IMR-90 (cell line): Measurements from ENCODE around the gene HNRNPLL. TPM values are rescaled to one million over a fixed set of nuclear protein-coding genes. Genes with fewer than 3 reads are reported as not detected.

Source experiments
- ATAC-seq: fragments of 200-7000 bp; cut with Tn5 transposase; 2 replicates; pipeline ENCODE4 v1.9.1; 2020; ENCODE audit warnings: low read depth, mild to moderate bottlenecking, moderate library complexity
- BruUV-seq: library from RNA; stranded (reverse); fragments of 400-500 nt; replicated peaks from 2 replicates; lab custom pipeline; 2021; lab: Mats Ljungman, UMichigan
- CTCF ChIA-PET: fragments of 300-600 bp; formaldehyde crosslinking; extraction: SDS; loops from one replicate; lab custom pipeline; 2021; ENCODE audit warnings: antibody characterized with exemption; lab: Yijun Ruan, JAX
- POLR2A ChIA-PET: fragments of 300-600 bp; sonication (Branson Sonifier 250); formaldehyde crosslinking; loops from one replicate; lab custom pipeline; 2022; ENCODE audit warnings: antibody characterized with exemption; ENCODE audit not compliant: unreplicated experiment; lab: Charles Lee
- DNase-seq: peaks from one replicate; pipeline ENCODE4 v3.0.0; 2013
- H2AFZ ChIP-seq: replicated peaks from 2 replicates; pipeline ENCODE3; 2013; ENCODE audit warnings: low read length, mild to moderate bottlenecking; ENCODE audit not compliant: poor library complexity
- H2AK5ac ChIP-seq: 2 replicates; pipeline ENCODE4 v1.6.1; 2013; ENCODE audit warnings: low read depth, low read length, inconsistent platforms
- H2AK9ac ChIP-seq: replicated peaks from 2 replicates; pipeline ENCODE3; 2013; ENCODE audit warnings: mild to moderate bottlenecking, low read depth, low read length, moderate library complexity; ENCODE audit not compliant: poor library complexity
- H2BK120ac ChIP-seq: 2 replicates; pipeline ENCODE4 v1.6.1; 2013; ENCODE audit warnings: low read depth, low read length, inconsistent platforms
- H2BK15ac ChIP-seq: 3 replicates; pipeline ENCODE4 v1.6.1; 2013; ENCODE audit warnings: low read depth, low read length, inconsistent platforms
- H2BK20ac ChIP-seq: 2 replicates; pipeline ENCODE4 v1.6.1; 2013; ENCODE audit warnings: low read depth, mild to moderate bottlenecking, inconsistent platforms, low read length, moderate library complexity
- H2BK5ac ChIP-seq: 2 replicates; pipeline ENCODE4 v1.6.1; 2013; ENCODE audit warnings: mild to moderate bottlenecking, low read depth, low read length, inconsistent platforms; ENCODE audit not compliant: poor library complexity, severe bottlenecking
- H3K14ac ChIP-seq: replicated peaks from 2 replicates; pipeline ENCODE4 v1.6.1; 2013; ENCODE audit warnings: low read depth, low read length, inconsistent platforms
- H3K18ac ChIP-seq: 2 replicates; pipeline ENCODE4 v1.6.1; 2013; ENCODE audit warnings: low read depth, low read length, control low read depth
- H3K23ac ChIP-seq: 2 replicates; pipeline ENCODE4 v1.6.1; 2013; ENCODE audit warnings: low read depth, low read length, inconsistent platforms
- H3K27ac ChIP-seq: 2 replicates; pipeline ENCODE4 v1.5.1; 2013; ENCODE audit warnings: mild to moderate bottlenecking, control low read depth, low read length; ENCODE audit not compliant: insufficient read depth
- H3K27me3 ChIP-seq: 2 replicates; pipeline ENCODE4 v1.6.1; 2013; ENCODE audit warnings: low read length; ENCODE audit not compliant: control insufficient read depth, insufficient read depth
- H3K36me3 ChIP-seq: 2 replicates; pipeline ENCODE4 v1.6.1; 2013; ENCODE audit warnings: low read length, mixed read lengths; ENCODE audit not compliant: control insufficient read depth, insufficient read depth
- H3K4ac ChIP-seq: 2 replicates; pipeline ENCODE4 v1.6.1; 2013; ENCODE audit warnings: low read depth, low read length, inconsistent platforms
- H3K4me1 ChIP-seq: 2 replicates; pipeline ENCODE4 v1.6.1; 2013; ENCODE audit warnings: low read length, mixed read lengths; ENCODE audit not compliant: control insufficient read depth, insufficient read depth
- H3K4me2 ChIP-seq: 2 replicates; pipeline ENCODE4 v1.6.1; 2013; ENCODE audit warnings: low read depth, mild to moderate bottlenecking, control low read depth, low read length, moderate library complexity
- H3K4me3 ChIP-seq: 2 replicates; pipeline ENCODE4 v1.5.1; 2013; ENCODE audit warnings: low read depth, mild to moderate bottlenecking, control low read depth, low read length, moderate library complexity; ENCODE audit not compliant: insufficient read depth
- H3K56ac ChIP-seq: 2 replicates; pipeline ENCODE4 v1.6.1; 2013; ENCODE audit warnings: low read length, inconsistent platforms; ENCODE audit not compliant: insufficient read depth; ENCODE audit errors: extremely low read depth
- H3K79me1 ChIP-seq, 2 experiments: 2 replicates each; pipeline ENCODE4 v1.6.1; 2013; ENCODE audit warnings: low read length in 2 of 2, inconsistent platforms in 1 of 2, low read depth in 1 of 2
- H3K9ac ChIP-seq: 2 replicates; pipeline ENCODE4 v1.6.1; 2013; ENCODE audit warnings: low read depth, low read length, control low read depth
- H3K9me1 ChIP-seq: 2 replicates; pipeline ENCODE4 v1.6.1; 2013; ENCODE audit warnings: low read length, inconsistent platforms; ENCODE audit not compliant: insufficient read depth
- H3K9me3 ChIP-seq: 2 replicates; pipeline ENCODE4 v1.6.1; 2013; ENCODE audit warnings: low read length; ENCODE audit not compliant: control insufficient read depth, insufficient read depth
- H4K20me1 ChIP-seq: 2 replicates; pipeline ENCODE4 v1.6.1; 2013; ENCODE audit warnings: low read length, inconsistent platforms; ENCODE audit not compliant: insufficient read depth
- H4K5ac ChIP-seq: 2 replicates; pipeline ENCODE4 v1.6.1; 2013; ENCODE audit warnings: mild to moderate bottlenecking, low read depth, low read length, control low read depth
- H4K8ac ChIP-seq, 2 experiments: 2 replicates each; pipeline ENCODE4 v1.6.1; 2013; ENCODE audit warnings: low read depth in 2 of 2, low read length in 2 of 2, control low read depth in 1 of 2, inconsistent platforms in 1 of 2
- H4K91ac ChIP-seq: 2 replicates; pipeline ENCODE4 v1.6.1; 2013; ENCODE audit warnings: low read depth, low read length, inconsistent platforms; ENCODE audit not compliant: insufficient read depth
- BHLHE40 ChIP-seq: fragments of 150-350 bp; IDR thresholded peaks from 2 replicates; pipeline ENCODE4 v1.6.1; 2016; ENCODE audit warnings: mild to moderate bottlenecking, low read depth, low read length
- CHD1 ChIP-seq: IDR thresholded peaks from 2 replicates; pipeline ENCODE4 v1.6.1; 2012; ENCODE audit warnings: low read depth, low read length, improper control_type of control experiment
- ELK1 ChIP-seq: fragments of 150-350 bp; IDR thresholded peaks from 2 replicates; pipeline ENCODE4 v1.6.1; 2016; ENCODE audit warnings: low read depth, mild to moderate bottlenecking, low read length, moderate library complexity, borderline replicate concordance
- FOS ChIP-seq: fragments of 150-350 bp; IDR thresholded peaks from 2 replicates; pipeline ENCODE4 v1.6.1; 2016; ENCODE audit warnings: low read depth, low read length
- MAFK ChIP-seq: IDR thresholded peaks from 2 replicates; pipeline ENCODE4 v1.6.1; 2012; ENCODE audit warnings: low read depth, low read length, improper control_type of control experiment
- MAZ ChIP-seq: IDR thresholded peaks from 2 replicates; pipeline ENCODE4 v1.6.1; 2012; ENCODE audit warnings: low read depth, mild to moderate bottlenecking, low read length, improper control_type of control experiment, moderate library complexity, borderline replicate concordance
- NFE2L2 ChIP-seq: fragments of 150-350 bp; IDR thresholded peaks from 2 replicates; pipeline ENCODE4 v1.6.1; 2016; ENCODE audit warnings: low read depth, mild to moderate bottlenecking, low read length
- POLR2A ChIP-seq: IDR thresholded peaks from 2 replicates; pipeline ENCODE4 v1.6.1; 2012; ENCODE audit warnings: mild to moderate bottlenecking, low read depth, low read length
- RAD21 ChIP-seq: IDR thresholded peaks from 2 replicates; pipeline ENCODE4 v1.6.1; 2012; ENCODE audit warnings: low read length, improper control_type of control experiment
- RCOR1 ChIP-seq: IDR thresholded peaks from 2 replicates; pipeline ENCODE4 v1.6.1; 2012; ENCODE audit warnings: mild to moderate bottlenecking, low read length, improper control_type of control experiment; ENCODE audit not compliant: insufficient replicate concordance
- RFX5 ChIP-seq: IDR thresholded peaks from 2 replicates; pipeline ENCODE4 v1.8.0; 2012; ENCODE audit warnings: low read depth, mild to moderate bottlenecking, low read length, moderate library complexity
- SMC3 ChIP-seq: fragments of 150-350 bp; IDR thresholded peaks from 2 replicates; pipeline ENCODE4 v1.6.1; 2016; ENCODE audit warnings: low read depth, mild to moderate bottlenecking, antibody characterized with exemption, low read length, moderate library complexity
- WGBS, 2 experiments: methylation state at CpG; one replicate each; pipeline versions ENCODE4 v1.1.5 to v1.1.7; 2013; ENCODE audit warnings: missing lambda C conversion rate in 2 of 2; ENCODE audit not compliant: insufficient read length in 1 of 2; ENCODE audit errors: extremely low coverage in 2 of 2; 5-methylcytosine and 5-hydroxymethylcytosine counted together
- dilution Hi-C: fragments of 300-500 bp; cut with HindIII; formaldehyde crosslinking; loops from one replicate; pipeline ENCODE4 v1.14.3; 2018; ENCODE audit warnings: low sequenced_read_pairs; ENCODE audit not compliant: unreplicated experiment
- in situ Hi-C: fragments of 300-500 bp; cut with MboI; formaldehyde crosslinking; loops from 3 replicates; pipeline ENCODE4 v1.14.3; 2019; ENCODE audit warnings: low sequenced_read_pairs, inconsistent platforms, mixed read lengths
- intact Hi-C: fragments of 100-400 bp; cut with micrococcal nuclease; formaldehyde crosslinking; loops from 2 replicates; pipeline ENCODE4 v1.10.0; 2022
- polyA plus RNA-seq, 3 experiments: library from polyadenylated mRNA; depleted of rRNA; stranded (reverse); fragments of >200 nt; gene quantifications; 2 replicates each; pipeline ENCODE4 v1.2.3, GENCODE V29; 2012; ENCODE audit warnings: low replicate concordance in 1 of 3
- total RNA-seq: library from RNA; depleted of rRNA; stranded (reverse); fragments of >200 nt; gene quantifications from 2 replicates; pipeline ENCODE4 v1.2.3, GENCODE V29; 2012
- TF ChIP-seq, protein P1 (sequence below): conservative IDR thresholded peaks from 2 replicates; pipeline ENCODE4 v1.5.1; 2012; ENCODE audit warnings: mild to moderate bottlenecking, low read depth, low read length, improper control_type of control experiment
- TF ChIP-seq, protein P2 (sequence below): fragments of 150-350 bp; IDR thresholded peaks from 2 replicates; pipeline ENCODE4 v1.6.1; 2017; ENCODE audit warnings: mild to moderate bottlenecking, antibody characterized with exemption, low read length, low read depth

Gene HNRNPLL
- total and polyA plus RNA-seq, 2 of the 4 experiments (the other 2 are of a cell fraction): 23.7 to 53.1 TPM

DNA sequence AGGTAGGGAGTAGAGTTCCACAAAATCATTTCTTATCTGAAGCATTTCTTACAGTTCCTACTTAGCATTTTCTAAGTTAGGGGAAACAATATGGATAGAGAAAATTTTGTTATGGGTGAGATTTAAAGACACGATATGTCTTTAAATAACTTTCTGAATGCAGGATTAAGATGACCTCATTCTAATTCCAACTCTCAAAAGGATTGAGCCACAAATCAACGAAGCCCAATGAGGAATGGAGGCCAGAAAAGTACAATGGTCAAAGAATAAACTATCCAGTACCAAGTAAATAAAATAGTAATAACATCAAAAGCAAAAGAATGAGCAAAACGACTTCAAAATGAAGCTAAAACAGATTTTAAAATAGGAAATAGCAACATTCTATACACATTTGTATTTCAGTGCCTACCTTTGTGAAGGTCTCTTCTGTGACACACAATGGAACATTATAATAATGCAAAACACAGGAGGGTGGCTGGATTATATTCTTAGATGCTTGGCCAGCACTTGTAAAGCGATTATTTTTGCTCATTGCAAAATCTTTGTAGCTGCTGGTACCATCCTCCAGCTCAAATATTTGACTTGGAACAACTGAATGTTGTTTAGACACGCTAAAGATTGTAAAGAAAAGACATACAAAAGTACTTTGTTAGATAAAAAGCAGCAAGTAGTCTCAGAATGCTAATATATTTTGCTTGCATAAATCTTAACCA lies 33.8 kb downstream of the HNRNPLL start:
- Histone ChIP-seq H3K56ac (no peak overlapping the region), H2BK15ac (no peak overlapping the region), H3K9ac (no peak overlapping the region), H3K14ac (no peak overlapping the region), H2BK20ac (no peak overlapping the region), H4K8ac (no peak overlapping the region), H3K79me1 (peaks cover 16 to 22% of the 10 kb centered on the region in 2 experiments), H3K4me2 (no peak overlapping the region), H2BK120ac (no peak overlapping the region), H3K4me3 (no peak overlapping the region), H3K4me1 (no peaks in the 10 kb centered on the region), H4K5ac (no peak overlapping the region), H2AFZ (no peak overlapping the region), H2AK5ac (no peak overlapping the region), H3K9me1 (no peaks in the 10 kb centered on the region), H2BK5ac (no peak overlapping the region), H3K23ac (no peak overlapping the region), H3K9me3 (no peaks in the 10 kb centered on the region), H3K27ac (no peak overlapping the region), H3K18ac (no peak overlapping the region), H4K91ac (no peak overlapping the region), H4K20me1 (peaks cover 3% of the 10 kb centered on the region; the same call in 1 of the 2 replicates), H3K4ac (no peak overlapping the region), H3K36me3 (peaks cover 33% of the 10 kb centered on the region), H2AK9ac (no peak overlapping the region), H3K27me3 (no peaks in the 10 kb centered on the region)
- BruUV-seq: no TSS peak
- ATAC-seq (no peak), DNase-seq (no peak)
- CTCF ChIA-PET: no interaction called here
- no peak for TF ChIP-seq SMC3
- TF ChIP-seq, protein P1, sequence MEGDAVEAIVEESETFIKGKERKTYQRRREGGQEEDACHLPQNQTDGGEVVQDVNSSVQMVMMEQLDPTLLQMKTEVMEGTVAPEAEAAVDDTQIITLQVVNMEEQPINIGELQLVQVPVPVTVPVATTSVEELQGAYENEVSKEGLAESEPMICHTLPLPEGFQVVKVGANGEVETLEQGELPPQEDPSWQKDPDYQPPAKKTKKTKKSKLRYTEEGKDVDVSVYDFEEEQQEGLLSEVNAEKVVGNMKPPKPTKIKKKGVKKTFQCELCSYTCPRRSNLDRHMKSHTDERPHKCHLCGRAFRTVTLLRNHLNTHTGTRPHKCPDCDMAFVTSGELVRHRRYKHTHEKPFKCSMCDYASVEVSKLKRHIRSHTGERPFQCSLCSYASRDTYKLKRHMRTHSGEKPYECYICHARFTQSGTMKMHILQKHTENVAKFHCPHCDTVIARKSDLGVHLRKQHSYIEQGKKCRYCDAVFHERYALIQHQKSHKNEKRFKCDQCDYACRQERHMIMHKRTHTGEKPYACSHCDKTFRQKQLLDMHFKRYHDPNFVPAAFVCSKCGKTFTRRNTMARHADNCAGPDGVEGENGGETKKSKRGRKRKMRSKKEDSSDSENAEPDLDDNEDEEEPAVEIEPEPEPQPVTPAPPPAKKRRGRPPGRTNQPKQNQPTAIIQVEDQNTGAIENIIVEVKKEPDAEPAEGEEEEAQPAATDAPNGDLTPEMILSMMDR: no peak
- TF ChIP-seq BHLHE40: no peak
- no peak for TF ChIP-seq RFX5
- no peak for TF ChIP-seq NFE2L2
- no peak for TF ChIP-seq RCOR1
- no peak for TF ChIP-seq POLR2A
- TF ChIP-seq, protein P2, sequence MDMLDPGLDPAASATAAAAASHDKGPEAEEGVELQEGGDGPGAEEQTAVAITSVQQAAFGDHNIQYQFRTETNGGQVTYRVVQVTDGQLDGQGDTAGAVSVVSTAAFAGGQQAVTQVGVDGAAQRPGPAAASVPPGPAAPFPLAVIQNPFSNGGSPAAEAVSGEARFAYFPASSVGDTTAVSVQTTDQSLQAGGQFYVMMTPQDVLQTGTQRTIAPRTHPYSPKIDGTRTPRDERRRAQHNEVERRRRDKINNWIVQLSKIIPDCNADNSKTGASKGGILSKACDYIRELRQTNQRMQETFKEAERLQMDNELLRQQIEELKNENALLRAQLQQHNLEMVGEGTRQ: no peak
- no peak for TF ChIP-seq FOS
- no peak for TF ChIP-seq CHD1
- no peak for TF ChIP-seq MAFK
- no peak for TF ChIP-seq MAZ
- TF ChIP-seq ELK1: no peak
- TF ChIP-seq RAD21: no peak
- in situ Hi-C loops: no loop called here
- POLR2A ChIA-PET: no interaction called here
- dilution Hi-C loops: loop anchor here (25.0 kb wide), 1 partner anchor 168 kb away; no protein-coding TSS in a partner anchor
- WGBS, 2 experiments: no CpG with 5 or more reads among the region's 5 CpGs
- intact Hi-C loops: no loop called here
